HUDEP-2 (cell line): ENCODE results near the gene FRK.

Experiments used
- DNase-seq, 76 experiments: peaks; one replicate each; lab custom pipeline; 2025; ENCODE audit not compliant: unreplicated experiment in 76 of 76; lab: John Stamatoyannopoulos, UW

Gene FRK

GRCh38 chr6:116036885-116037284 is 23.8 kb downstream of the FRK start:
- DNase-seq: no peak

DNA sequence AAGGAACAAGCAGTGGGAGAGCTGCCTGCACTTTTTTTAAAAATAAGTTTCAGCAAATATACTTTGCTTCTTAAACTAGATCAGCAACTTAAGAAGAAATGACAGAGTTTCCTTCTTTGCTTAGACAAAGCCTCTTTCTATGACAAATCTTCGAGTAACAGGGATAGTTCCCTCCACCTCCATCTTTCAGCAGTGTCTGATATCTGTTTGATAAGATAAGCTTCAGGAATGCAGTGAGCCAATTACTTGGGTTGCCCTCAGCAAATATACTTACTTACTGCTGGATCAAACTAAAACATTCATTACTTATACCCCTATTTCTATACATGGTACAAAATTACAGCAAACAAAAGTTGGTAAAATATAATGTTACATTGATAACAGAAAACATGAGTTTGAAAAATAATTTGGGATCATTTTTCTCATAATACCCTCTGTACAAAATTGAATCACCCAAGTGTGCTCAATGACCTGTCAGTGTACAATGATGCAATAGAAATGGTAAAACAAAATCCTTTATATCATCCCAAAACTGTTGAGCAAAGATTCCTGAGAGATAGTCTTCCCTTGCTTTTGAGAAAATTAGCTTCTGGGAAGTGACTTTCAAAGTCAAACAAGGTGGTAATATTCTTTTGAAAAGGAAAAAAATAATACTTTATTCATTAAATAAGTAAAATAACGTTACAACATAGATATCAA is 24.5 kb downstream of the FRK start:
- peak in 2 of 76 experiments; percentile 12 to 50 for DNase-seq

GRCh38 chr6:116035616-116036015 is 25.1 kb downstream of the FRK start:
- DNase-seq: no peak

GRCh38 chr6:116034327-116034726 is 26.4 kb downstream of the FRK start:
- DNase-seq: no peak

DNA sequence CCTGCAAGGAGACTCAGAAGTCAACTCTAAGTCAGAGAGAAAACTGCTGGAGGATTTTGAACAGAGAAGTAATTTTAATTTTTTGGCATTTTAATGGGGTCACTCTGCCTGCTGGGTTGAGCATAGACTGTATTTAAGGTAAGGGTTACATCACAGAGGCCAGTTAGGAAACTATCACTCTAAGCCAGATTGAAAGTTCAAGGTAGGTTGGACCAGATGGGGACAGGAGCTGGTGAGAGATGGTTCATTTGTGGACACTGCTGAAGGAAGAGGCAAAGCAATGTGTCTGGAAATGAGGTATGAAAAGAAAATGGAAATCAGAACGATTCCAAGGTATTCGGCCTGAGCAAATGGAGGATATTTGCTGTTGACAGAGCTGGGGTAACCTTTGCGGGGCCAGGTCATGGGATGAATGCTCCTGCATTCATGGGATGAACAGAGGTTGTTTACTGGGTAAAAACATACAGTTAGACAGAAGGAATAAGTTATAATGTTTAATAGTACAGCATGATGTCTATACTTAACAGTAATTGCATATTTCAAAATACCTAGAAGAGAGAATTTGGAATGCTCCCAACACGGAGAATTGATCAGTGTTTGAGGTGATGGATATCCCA is 26.9 kb downstream of the FRK start:
- DNase-seq: no peak

GRCh38 chr6:116030770-116031169 is 29.9 kb downstream of the FRK start:
- DNase-seq: no peak

- DNase-seq: no peak
Measured at GRCh38 chr6:116029535-116029934, 31.2 kb downstream of the FRK start.

DNA sequence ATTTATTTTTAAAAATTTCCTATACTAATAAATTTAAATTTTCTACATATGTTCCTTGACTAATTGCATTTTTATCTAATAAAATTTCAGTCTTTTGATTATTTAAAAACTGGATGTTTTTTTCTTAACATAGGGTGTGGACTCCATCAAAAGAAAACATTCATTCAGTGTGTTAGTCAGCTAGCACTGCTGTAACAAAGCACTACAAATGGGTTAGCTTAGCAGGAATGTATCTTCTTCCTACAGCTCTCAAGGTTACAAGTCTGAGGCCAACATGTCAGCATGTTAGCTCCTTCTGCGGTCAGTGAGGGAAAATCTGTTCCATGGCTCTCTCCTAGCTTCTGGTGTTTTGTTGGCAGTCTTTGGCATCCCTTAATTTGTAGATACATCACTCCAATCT is 32.5 kb downstream of the FRK start:
- DNase-seq: no peak

- DNase-seq: no peak
Measured at GRCh38 chr6:116027801-116028200, 32.9 kb downstream of the FRK start.

GRCh38 chr6:116025405-116025804 is 35.3 kb downstream of the FRK start:
- DNase-seq: no peak

DNA sequence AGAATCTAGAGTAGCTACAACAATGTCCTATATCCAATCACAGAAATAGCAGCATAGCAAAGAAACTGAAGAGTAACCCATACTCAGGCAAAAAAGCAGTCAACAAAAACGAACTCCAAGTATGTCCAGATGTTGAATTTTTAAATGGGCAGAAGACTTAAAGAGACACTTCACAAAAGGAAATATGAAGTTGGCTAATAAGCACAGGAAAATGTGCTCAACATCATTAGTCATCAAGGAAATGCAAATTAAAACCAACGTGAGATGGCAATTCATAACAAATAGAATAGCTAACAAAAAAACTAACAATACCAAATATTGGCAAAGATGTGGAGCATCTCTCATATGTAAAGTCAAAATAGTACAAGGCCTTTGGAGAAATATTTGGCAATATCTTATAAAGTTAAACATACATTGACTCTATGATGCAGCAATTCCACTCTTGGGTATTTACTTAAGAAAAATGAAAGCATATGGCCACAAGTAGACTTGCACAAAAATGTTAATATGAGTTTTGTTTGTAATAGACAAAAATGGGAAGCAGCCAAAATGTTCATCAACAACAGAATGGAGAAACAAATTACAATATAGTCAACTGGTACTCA is 37.7 kb downstream of the FRK start:
- no peak for DNase-seq

GRCh38 chr6:116020738-116021137 is 40.0 kb downstream of the FRK start:
- DNase-seq: no peak

DNA sequence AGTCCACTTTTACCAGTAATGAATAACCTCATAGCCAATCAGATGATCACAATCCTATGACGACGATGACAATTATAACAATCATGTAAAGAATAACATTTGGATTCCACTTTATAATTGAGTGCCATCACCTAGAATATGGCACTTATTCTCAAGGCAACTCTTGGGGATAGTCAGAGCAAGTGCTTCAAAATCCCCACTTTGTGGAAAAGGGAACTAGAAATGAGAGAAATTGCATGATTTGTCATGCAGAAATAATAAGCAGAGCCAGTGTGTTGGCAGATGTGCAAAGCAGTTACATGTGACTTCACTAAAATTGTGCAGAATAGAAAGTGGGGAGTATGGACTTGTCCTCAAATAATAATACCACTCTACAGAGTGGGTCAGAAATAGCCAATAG is 41.3 kb downstream of the FRK start:
- DNase-seq: no peak

DNA sequence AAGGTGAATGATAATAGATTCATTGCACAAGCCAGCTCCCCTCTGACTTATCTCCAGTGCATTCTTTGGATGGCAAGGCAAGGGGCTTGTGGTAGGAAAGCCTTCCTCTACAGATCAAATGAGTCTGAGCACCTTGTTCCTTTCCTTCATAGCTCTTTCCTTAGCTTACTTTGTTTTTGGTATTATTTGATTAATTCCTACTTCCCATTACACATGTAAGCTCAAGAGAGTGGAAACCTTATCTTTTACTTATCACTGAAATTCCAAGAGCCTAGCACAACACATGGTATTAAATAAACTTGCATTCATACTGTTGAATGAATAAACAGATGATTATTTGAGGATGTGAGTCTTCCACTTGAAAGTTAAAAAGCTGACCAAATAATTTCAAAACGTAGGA is 41.7 kb downstream of the FRK start:
- no peak for DNase-seq

GRCh38 chr6:116017546-116018295 is 43.0 kb downstream of the FRK start:
- DNase-seq: no peak

- DNase-seq: no peak
Measured at GRCh38 chr6:116016846-116017545, 43.7 kb downstream of the FRK start.

- DNase-seq: no peak
Measured at GRCh38 chr6:116015983-116016382, 44.7 kb downstream of the FRK start.

DNA sequence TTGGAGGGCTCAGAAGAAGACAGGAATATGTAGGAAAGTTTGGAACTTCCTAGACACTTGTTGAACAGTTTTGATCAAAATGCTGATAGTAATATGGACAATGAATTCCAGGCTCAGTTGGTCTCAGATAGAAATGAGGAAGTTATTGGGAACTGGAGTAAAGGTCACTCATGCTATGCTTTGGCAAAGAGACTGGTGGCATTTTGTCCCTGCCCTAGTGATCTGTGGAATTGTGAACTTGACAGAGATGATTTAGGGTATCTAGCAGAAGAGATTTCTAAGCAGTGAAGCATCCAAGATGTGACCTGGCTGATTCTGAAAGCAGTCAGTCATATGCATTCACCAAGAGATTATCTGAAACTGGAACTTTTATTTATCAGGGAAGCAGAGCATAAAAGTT is 45.1 kb downstream of the FRK start:
- DNase-seq: no peak

DNA sequence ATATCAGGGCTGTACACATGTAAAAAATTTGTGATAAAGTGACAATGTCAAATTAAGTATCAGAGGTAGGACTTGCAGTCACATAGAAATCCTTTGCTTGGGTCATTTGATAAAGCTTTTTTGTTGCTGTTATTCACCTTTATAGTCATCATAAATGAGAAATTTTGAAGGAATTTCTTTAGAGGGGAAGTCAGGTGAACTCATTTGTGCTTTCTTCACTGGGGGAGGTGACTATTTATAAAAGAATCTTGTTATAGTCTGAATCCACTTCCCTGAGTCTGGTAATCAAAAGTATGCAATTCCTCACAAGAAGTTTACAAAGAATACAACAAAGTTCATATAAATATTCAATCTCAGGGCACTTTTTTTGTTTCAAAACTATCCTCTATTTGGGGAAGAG is 47.7 kb downstream of the FRK start:
- no peak for DNase-seq

- DNase-seq: no peak
Measured at GRCh38 chr6:116012471-116012949, 48.2 kb downstream of the FRK start.

DNA sequence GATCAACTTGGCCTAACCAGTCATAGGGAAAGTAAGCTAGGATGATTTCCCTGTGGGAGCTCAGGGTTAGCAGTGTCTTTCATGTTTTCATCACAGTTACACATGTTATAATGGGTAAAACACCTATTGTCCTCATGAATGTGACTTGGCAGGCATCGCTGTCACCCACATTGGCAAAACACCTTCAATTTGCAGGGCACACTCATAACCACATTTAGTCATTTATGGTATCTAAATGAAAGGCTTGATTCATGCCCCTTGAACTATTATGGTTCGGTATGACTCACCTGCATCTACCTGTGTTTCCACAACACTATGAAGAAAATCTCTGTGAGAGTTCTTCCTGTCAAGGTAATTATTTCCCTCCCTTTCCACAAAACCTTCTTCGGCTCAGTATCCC is 49.2 kb downstream of the FRK start:
- no peak for DNase-seq
